HCT116 (cell line): ENCODE results near the gene CDIP1.

Experiments used
- CTCF ChIP-seq, 3 experiments: fragments of 200-600 bp in 1 of 3; sonication (generic) in 1 of 3; IDR thresholded peaks in 2 of 3; conservative IDR thresholded peaks in 1 of 3; 2 replicates each; pipeline ENCODE4 v1.5.1; 2012 to 2017; ENCODE audit warnings: low read depth in 2 of 3, low read length in 2 of 3, antibody characterized with exemption in 1 of 3, borderline replicate concordance in 1 of 3, control low read depth in 1 of 3, mild to moderate bottlenecking in 1 of 3, mixed read lengths in 1 of 3, mixed run types in 1 of 3, moderate library complexity in 1 of 3; ENCODE audit not compliant: insufficient read depth in 1 of 3
- EZH2 ChIP-seq: fragments of 200-600 bp; sonication (generic); IDR thresholded peaks from 2 replicates; pipeline ENCODE4 v1.6.1; 2017; ENCODE audit warnings: antibody characterized with exemption, mixed run types
- EZH2phosphoT487 ChIP-seq: fragments of 200-600 bp; IDR thresholded peaks from 2 replicates; pipeline ENCODE4 v1.6.1; 2018; ENCODE audit warnings: antibody characterized with exemption, borderline replicate concordance
- JUND ChIP-seq: IDR thresholded peaks from 2 replicates; pipeline ENCODE4 v1.6.1; 2012
- POLR2A ChIP-seq: IDR thresholded peaks from 2 replicates; pipeline ENCODE4 v1.7.0; 2011; ENCODE audit warnings: borderline replicate concordance; ENCODE audit not compliant: insufficient read depth, insufficient read length; ENCODE audit errors: extremely low read depth
- POLR2AphosphoS5 ChIP-seq: IDR thresholded peaks from 2 replicates; pipeline ENCODE4 v1.6.1; 2011; ENCODE audit warnings: mild to moderate bottlenecking, low read depth, low read length, moderate library complexity
- SP1 ChIP-seq: IDR thresholded peaks from 2 replicates; pipeline ENCODE4 v1.6.1; 2012; ENCODE audit warnings: low read depth
- TCF7L2 ChIP-seq: IDR thresholded peaks from 2 replicates; pipeline ENCODE4 v1.7.0; 2011; ENCODE audit warnings: borderline replicate concordance, inconsistent platforms; ENCODE audit not compliant: insufficient read depth, insufficient read length; ENCODE audit errors: extremely low read depth

GRCh38 chr16:4539716-4540284 lies 1.2 kb upstream of the CDIP1 start:
- TF ChIP-seq POLR2A (no peak), POLR2AphosphoS5 (no peak), EZH2 (no peak), EZH2phosphoT487 (no peak), SP1 (no peak), TCF7L2 (no peak), JUND (no peak), CTCF (IDR thresholded peaks at IDR 0.05 in 2 of 3, conservative IDR thresholded peaks at IDR 0.05 in 1 of 3; ENCODE audit: borderline replicate concordance in 1 of 3, insufficient read depth in 1 of 3, low read depth in 2 of 3, low read length in 2 of 3) (no peak)
